HG03432 (cell line): ENCODE measurements around the gene PDE10A.

Experiments
- ATAC-seq: cut with Tn5 transposase; IDR thresholded peaks from one replicate; pipeline ENCODE4 v1.9.1; 2021; ENCODE audit warnings: mild to moderate bottlenecking, moderate library complexity; ENCODE audit not compliant: unreplicated experiment

The PDE10A gene

GRCh38 chr6:165662749-165663376 is at the start of gene PDE10A:
Gene PDE10A, minus strand, starts transcription at chr6:165663241. Its CDS starts 430 bp downstream, at chr6:165662811.
- ATAC-seq: peak; percentile 19

GRCh38 chr6:165708985-165709576 is 46.0 kb upstream of the PDE10A start:
- ATAC-seq: no peak

DNA sequence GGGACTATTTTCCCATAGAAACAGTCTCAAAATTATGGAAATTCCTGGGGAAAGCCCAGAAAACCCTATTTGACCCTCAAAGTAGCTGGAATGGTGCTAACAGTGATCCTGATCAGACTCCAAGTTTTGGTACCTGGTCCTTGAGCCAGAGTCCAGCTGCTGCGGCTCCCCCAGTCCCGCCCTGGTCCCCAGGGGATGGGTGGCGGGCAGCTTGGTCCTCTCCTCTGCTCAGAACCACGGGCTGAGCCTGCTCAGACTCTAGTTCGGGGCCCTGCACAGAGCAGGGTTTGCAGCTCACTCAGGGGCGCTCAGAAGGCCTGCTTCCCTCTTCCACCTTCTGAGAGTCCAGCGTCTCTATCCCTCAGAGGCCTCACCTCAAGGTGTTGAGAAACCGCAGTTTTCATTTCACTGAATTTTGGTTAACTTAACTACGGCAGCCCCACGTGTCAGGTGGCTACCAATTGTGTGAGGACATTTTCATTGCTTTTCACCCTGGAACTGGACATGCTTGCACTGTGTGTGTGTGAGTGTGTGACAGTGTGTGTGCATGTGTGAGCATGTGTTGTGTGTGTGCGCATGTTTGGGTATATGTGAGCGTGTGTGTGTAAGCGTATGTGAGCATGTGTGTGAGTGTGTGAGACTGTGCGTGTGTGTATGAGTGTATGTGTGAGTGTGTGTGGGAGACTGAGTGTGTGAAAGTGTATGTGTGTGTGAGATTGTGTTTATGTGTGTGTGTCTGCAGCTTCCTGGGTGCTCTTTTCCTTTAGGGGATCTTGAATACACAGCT is 44.2 kb upstream of the PDE10A start:
- ATAC-seq: no peak

DNA sequence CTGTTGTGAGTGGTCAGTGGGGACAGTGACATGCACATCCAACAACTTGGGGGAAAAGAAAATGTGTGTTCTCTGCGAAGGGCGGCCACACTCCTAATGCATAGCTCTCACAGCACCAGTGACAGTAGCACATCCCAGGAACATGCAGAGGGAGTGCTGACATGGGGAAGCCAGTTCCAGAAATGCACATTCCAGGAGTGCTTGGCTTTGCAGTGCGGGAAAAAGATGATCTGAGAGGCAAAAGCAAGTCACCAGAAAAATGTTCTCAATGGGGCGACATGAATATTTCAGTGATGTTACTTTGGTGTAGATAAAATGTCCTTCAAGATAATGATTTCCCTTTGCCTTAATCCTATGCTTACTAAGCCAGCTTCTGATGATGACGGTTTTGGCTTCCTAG is 42.9 kb upstream of the PDE10A start:
- ATAC-seq: no peak

- ATAC-seq: peak; percentile 55
Measured at GRCh38 chr6:165704045-165704748, 41.2 kb upstream of the PDE10A start.

GRCh38 chr6:165702669-165703068 is 39.6 kb upstream of the PDE10A start:
- no peak for ATAC-seq

DNA sequence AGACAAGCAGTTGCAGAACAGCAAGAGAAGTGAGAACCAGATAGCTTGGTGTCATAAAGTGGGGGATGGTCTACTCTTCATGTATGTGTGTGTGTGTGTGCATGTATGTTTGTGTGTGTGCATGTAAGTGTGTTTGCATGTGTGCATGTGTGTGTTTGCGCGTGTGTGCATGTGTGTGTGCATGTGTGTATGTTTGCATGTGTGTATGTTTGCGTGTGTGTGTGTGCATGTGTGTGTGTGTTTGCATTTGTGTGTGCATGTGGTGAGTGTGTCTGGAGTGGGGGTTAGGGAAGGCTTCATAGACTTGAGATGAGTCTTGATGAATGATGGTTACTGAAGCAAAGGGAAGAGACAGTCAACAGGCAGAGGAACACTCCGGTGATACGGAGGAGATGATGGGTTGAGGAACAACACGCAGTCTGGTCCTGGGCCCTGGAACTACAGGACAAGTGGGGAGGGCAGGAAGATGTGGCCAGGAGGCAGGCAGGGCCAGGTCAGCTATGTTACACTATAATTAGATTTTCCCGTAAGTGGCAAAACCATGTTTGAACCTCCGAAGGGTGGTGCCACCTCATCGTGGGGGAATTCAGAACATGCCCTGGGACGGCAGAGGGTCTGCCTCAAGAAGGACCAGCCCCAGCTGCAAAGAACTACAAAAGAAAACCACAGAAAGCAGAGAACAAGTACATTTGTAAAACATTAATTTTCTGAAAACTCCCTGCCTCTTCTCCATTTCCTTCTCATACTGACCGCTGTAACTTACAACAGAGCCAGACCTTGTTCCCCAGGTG is 38.7 kb upstream of the PDE10A start:
- ATAC-seq: peak; percentile 88

GRCh38 chr6:165701005-165701404 is 38.0 kb upstream of the PDE10A start:
- ATAC-seq: no peak

GRCh38 chr6:165698868-165699267 is 35.8 kb upstream of the PDE10A start:
- no peak for ATAC-seq

GRCh38 chr6:165697171-165697570 is 34.1 kb upstream of the PDE10A start:
- no peak for ATAC-seq

GRCh38 chr6:165695722-165696515 is 32.9 kb upstream of the PDE10A start:
- ATAC-seq: no peak

GRCh38 chr6:165694296-165694695 is 31.3 kb upstream of the PDE10A start:
- ATAC-seq: no peak

- ATAC-seq: no peak
Measured at GRCh38 chr6:165692106-165692653, 29.1 kb upstream of the PDE10A start.

- no peak for ATAC-seq
Measured at GRCh38 chr6:165689699-165690098, 26.7 kb upstream of the PDE10A start.

GRCh38 chr6:165686596-165687365 is 23.7 kb upstream of the PDE10A start:
- ATAC-seq: no peak

DNA sequence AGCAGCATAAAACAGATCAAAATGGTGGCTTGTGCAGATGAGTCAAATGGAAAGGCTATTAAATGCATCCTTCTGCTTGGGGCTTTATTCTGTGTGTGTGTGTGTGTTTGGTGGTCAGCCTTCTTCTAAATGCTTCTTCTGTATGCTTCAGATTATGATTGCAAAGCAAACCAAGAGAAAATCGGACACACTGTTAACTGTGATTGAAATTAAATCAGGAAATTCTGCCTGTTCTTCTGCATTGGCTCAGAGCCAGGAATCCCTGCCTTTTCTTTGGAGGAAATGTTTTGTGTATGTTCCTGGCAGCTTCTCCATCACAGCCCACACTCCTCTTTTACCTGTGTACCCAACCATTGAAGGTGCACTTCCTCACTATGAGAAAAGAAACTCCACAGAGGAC is 22.3 kb upstream of the PDE10A start:
- no peak for ATAC-seq

DNA sequence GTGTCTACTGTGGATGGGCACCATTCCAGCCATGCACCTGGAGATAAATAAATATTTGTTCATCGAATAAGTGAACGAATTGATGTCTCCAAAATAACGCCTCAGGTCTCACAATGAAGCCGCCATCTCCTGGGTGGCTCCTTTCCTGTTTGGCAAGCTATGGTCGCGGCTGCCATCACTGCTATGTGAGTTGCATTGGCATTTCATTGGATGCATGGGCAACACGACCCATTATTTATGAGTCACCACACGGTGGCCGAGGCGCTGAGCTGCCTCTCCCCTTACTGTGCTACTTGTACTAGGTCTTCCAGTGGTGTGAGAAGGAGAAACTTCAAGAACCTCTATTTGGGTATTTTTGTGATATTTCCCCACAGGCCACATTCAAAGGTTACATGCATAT is 21.3 kb upstream of the PDE10A start:
- no peak for ATAC-seq

DNA sequence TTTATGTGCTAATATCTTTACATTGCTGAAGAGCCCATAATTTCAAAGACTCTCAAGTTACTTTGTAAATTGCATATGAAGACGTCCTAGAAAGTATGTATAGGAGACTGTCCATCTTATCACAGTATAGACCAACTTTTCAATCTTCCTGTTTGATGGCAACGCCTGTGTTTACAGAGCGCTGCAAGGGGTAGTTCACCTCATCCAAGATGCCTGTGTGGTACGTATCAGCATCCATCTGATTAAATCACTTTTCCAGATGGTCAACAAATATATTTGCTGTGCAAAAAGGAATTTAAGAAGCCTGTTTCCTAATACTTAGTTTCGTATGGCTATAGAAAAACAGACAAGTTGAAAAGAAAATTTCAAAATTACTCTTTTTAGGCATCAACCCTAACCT is 17.9 kb upstream of the PDE10A start:
- ATAC-seq: no peak

DNA sequence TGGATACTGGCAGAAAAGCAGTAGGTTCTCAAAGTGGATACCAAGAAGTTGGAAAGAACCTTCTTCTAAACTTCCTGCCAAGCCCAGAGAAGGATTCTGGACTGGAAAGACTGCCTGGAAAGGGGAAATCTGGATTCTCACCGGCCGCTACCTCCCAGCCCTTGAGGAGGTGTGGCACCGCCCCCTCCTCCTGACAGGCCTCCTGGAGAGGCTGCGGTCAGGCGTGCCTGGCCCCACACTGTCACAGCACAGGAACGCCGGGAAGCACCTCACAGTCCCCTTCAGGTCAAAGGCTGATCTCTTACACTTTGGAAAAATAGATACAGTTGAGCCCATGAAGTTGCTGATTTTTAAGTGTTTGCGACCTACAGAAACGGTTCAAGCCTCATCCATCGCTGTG is 16.3 kb upstream of the PDE10A start:
- no peak for ATAC-seq
